T-cell (primary cell): ENCODE measurements around the gene IKZF1. TPM values are rescaled to one million over a fixed set of nuclear protein-coding genes. Genes with fewer than 3 reads are reported as not detected.

ENCODE experiments used
- ATAC-seq, 4 experiments: fragments of 200-7000 bp in 3 of 4; fragments of 150-1000 bp in 1 of 4; cut with Tn5 transposase; replicated peaks in 1 of 4; 1 replicate in 3 of 4; 2 replicates in 1 of 4; pipeline ENCODE4 v1.10.0; 2021; ENCODE audit warnings: moderate library complexity in 3 of 4, mild to moderate bottlenecking in 2 of 4, moderate number of reproducible peaks in 1 of 4
- CTCF ChIA-PET, 2 donors: fragments of 300-600 bp; sonication (Branson Sonifier 250); formaldehyde crosslinking; loops; one replicate each; lab custom pipeline; 2022; ENCODE audit warnings: antibody characterized with exemption in 2 of 2; lab: Charles Lee
- POLR2A ChIA-PET, 2 donors: fragments of 300-600 bp; sonication (Branson Sonifier 250); formaldehyde crosslinking; loops; one replicate each; lab custom pipeline; 2022; ENCODE audit warnings: antibody characterized with exemption in 2 of 2; lab: Charles Lee
- DNase-seq, 35 experiments: peaks; one replicate each; pipeline versions ENCODE4 v3.0.0 to v3.0.0-alpha.2; 2013 to 2023
- H3K27ac ChIP-seq: one replicate; pipeline ENCODE4 v1.5.1; 2013; ENCODE audit warnings: low read length
- H3K27me3 ChIP-seq, 2 experiments: replicated peaks in 1 of 2; 1 replicate in 1 of 2; 2 replicates in 1 of 2; pipeline versions ENCODE4 v1.6.1 to v1.7.0; 2013; ENCODE audit warnings: low read length in 1 of 2, mixed read lengths in 1 of 2; ENCODE audit not compliant: control insufficient read depth in 2 of 2, insufficient read depth in 2 of 2; ENCODE audit errors: extremely low read depth in 1 of 2
- H3K36me3 ChIP-seq, 2 donors: 1 replicate in 1 of 2; 2 replicates in 1 of 2; pipeline versions ENCODE4 v1.6.1 to v1.7.0; 2013; ENCODE audit warnings: low read length in 1 of 2; ENCODE audit not compliant: control insufficient read depth in 2 of 2, insufficient read depth in 1 of 2; ENCODE audit errors: extremely low read depth in 1 of 2
- H3K4me1 ChIP-seq, 2 experiments: 1 replicate in 1 of 2; 2 replicates in 1 of 2; pipeline versions ENCODE4 v1.6.1 to v1.7.0; 2013; ENCODE audit warnings: low read length in 2 of 2, mixed read lengths in 1 of 2; ENCODE audit not compliant: insufficient read depth in 2 of 2, control insufficient read depth in 1 of 2; ENCODE audit errors: extremely low read depth in 1 of 2
- H3K4me3 ChIP-seq, 2 donors: 1 replicate in 1 of 2; 2 replicates in 1 of 2; pipeline versions ENCODE4 v1.5.1 to v1.7.0; 2013; ENCODE audit warnings: mild to moderate bottlenecking in 2 of 2, low read length in 1 of 2, moderate library complexity in 1 of 2; ENCODE audit not compliant: control insufficient read depth in 1 of 2; ENCODE audit errors: extremely low read depth in 1 of 2
- H3K9me3 ChIP-seq: 2 replicates; pipeline ENCODE4 v1.7.0; 2013
- H3K27ac Mint-ChIP-seq, 2 donors: one replicate each; pipeline ENCODE4 v1.8.0; 2020 to 2021; ENCODE audit warnings: mild to moderate bottlenecking in 2 of 2, mixed read lengths in 2 of 2
- H3K27me3 Mint-ChIP-seq, 2 donors: one replicate each; pipeline ENCODE4 v1.8.0; 2021 to 2022; ENCODE audit warnings: mixed read lengths in 2 of 2
- H3K36me3 Mint-ChIP-seq: one replicate; pipeline ENCODE4 v1.8.0; 2021; ENCODE audit warnings: mixed read lengths
- H3K4me1 Mint-ChIP-seq, 3 donors: one replicate each; pipeline ENCODE4 v1.8.0; 2020 to 2022; ENCODE audit warnings: mixed read lengths in 3 of 3, mild to moderate bottlenecking in 1 of 3
- H3K4me3 Mint-ChIP-seq, 3 donors: one replicate each; pipeline ENCODE4 v1.8.0; 2020 to 2022; ENCODE audit warnings: mild to moderate bottlenecking in 3 of 3, mixed read lengths in 3 of 3, moderate library complexity in 3 of 3
- H3K9me3 Mint-ChIP-seq, 3 donors: one replicate each; pipeline ENCODE4 v1.8.0; 2020 to 2022; ENCODE audit warnings: mixed read lengths in 3 of 3
- WGBS: methylation state at CpG from one replicate; pipeline ENCODE4 v1.1.5; 2013; ENCODE audit warnings: missing lambda C conversion rate; ENCODE audit not compliant: insufficient coverage; 5-methylcytosine and 5-hydroxymethylcytosine counted together
- total RNA-seq, 35 experiments: library from RNA in 6 of 35; stranded (reverse) in 6 of 35; fragments of 120-200 nt in 1 of 35; gene quantifications; one replicate each; pipeline versions ENCODE4 v1.2.1 to v1.2.4 and lab custom pipeline; 2013 to 2026

The IKZF1 gene
- total RNA-seq, 5 donors from 2014 or later (not counting 1 experiment from before 2014, with no cell fraction given), result 429 to 525 (median 494) TPM

- H3K4me3 ChIP-seq, result no peak overlapping the region
- no peaks in the 10 kb centered on the region for H3K36me3 ChIP-seq
- H3K27ac ChIP-seq, result no peak overlapping the region
- no peaks in the 10 kb centered on the region for H3K27me3 ChIP-seq
- POLR2A ChIA-PET, result no interaction called here
- Mint-ChIP-seq H3K9me3 (no peaks in the 10 kb centered on the region), H3K27ac (no peak overlapping the region), H3K36me3 (no peaks in the 10 kb centered on the region), H3K4me1 (peaks cover 51 to 69% (median 53%) of the 10 kb centered on the region in 3 donors), H3K4me3 (no peak overlapping the region), H3K27me3 (no peaks in the 10 kb centered on the region)
- peaks cover 14 to 37% of the 10 kb centered on the region in 2 experiments for H3K4me1 ChIP-seq
- ATAC-seq (no peak), DNase-seq (no peak)
- H3K9me3 ChIP-seq, result no peaks in the 10 kb centered on the region
- 95% methylated on average over 6 of the region's 7 CpGs for WGBS
- CTCF ChIA-PET, result no interaction called here
These were observed 109.0 kb downstream of the IKZF1 start for GRCh38 chr7:50413561-50413960.

GRCh38 chr7:50415844-50416364 lies 111.4 kb downstream of the IKZF1 start:
- ChIA-PET CTCF (interaction anchor here in 1 of 2 donors (0.6 to 1.1 kb wide), 4 partner anchors 26 to 747 kb away, joined by 3 to 4 read pairs (median 3); no protein-coding TSS in a partner anchor), POLR2A (interaction anchor here in 1 of 2 donors (0.6 kb wide), 1 partner anchor 31 kb away, joined by 3 read pairs; no protein-coding TSS in a partner anchor)
- no peaks in the 10 kb centered on the region for H3K36me3 ChIP-seq
- H3K4me3 Mint-ChIP-seq, result peak overlapping the region; percentile 31 to 83 (median 45)
- H3K27me3 ChIP-seq, result no peaks in the 10 kb centered on the region
- H3K9me3 ChIP-seq, result no peaks in the 10 kb centered on the region
- H3K4me1 Mint-ChIP-seq, result peaks cover 29 to 47% (median 31%) of the 10 kb centered on the region in 3 donors
- 40% methylated on average over 1 of the region's 6 CpGs for WGBS
- H3K27ac ChIP-seq, result no peak overlapping the region
- H3K9me3 Mint-ChIP-seq, result no peaks in the 10 kb centered on the region
- H3K4me3 ChIP-seq, result no peak overlapping the region
- H3K27ac Mint-ChIP-seq, result peak overlapping the region; percentile 84 to 89
- no peak for DNase-seq
- no peaks in the 10 kb centered on the region for H3K36me3 Mint-ChIP-seq
- H3K27me3 Mint-ChIP-seq, result no peaks in the 10 kb centered on the region
- peaks cover 8 to 22% of the 10 kb centered on the region in 2 experiments for H3K4me1 ChIP-seq
- peak in 2 of 4 experiments; percentile 5 to 66 for ATAC-seq

GRCh38 chr7:50416527-50417182 lies 112.1 kb downstream of the IKZF1 start:
- Histone ChIP-seq H3K27me3 (no peaks in the 10 kb centered on the region), H3K27ac (no peak overlapping the region), H3K4me3 (no peak overlapping the region), H3K36me3 (no peaks in the 10 kb centered on the region), H3K4me1 (peaks cover 8 to 18% of the 10 kb centered on the region in 2 experiments), H3K9me3 (no peaks in the 10 kb centered on the region)
- DNase-seq, result no peak
- Mint-ChIP-seq H3K27ac (peak overlapping the region; percentile 84 to 89), H3K36me3 (no peaks in the 10 kb centered on the region), H3K9me3 (no peaks in the 10 kb centered on the region), H3K4me1 (peaks cover 24 to 39% (median 25%) of the 10 kb centered on the region in 3 donors), H3K27me3 (no peaks in the 10 kb centered on the region), H3K4me3 (peak overlapping the region; percentile 45 to 83 (median 51))
- CTCF ChIA-PET, result interaction anchor here (0.7 to 2.4 kb wide), 6 partner anchors 10 to 746 kb away, joined by 3 to 22 read pairs (median 4); no protein-coding TSS in a partner anchor
- 70% methylated on average over 3 of the region's 7 CpGs for WGBS
- no peak for ATAC-seq
- POLR2A ChIA-PET, result interaction anchor here in 1 of 2 donors (0.6 kb wide), 1 partner anchor 32 kb away, joined by 3 read pairs; no protein-coding TSS in a partner anchor

- ChIA-PET CTCF (interaction anchor here (0.6 to 2.8 kb wide), 24 partner anchors 8 to 327 kb away, joined by 3 to 22 read pairs (median 3); partner anchors contain the start of gene ZPBP (in 1 of the 2)), POLR2A (interaction anchor here in 1 of 2 donors (0.6 to 0.7 kb wide), 2 partner anchors 63 to 141 kb away, joined by 3 read pairs; no protein-coding TSS in a partner anchor)
- no peaks in the 10 kb centered on the region for H3K36me3 ChIP-seq
- Mint-ChIP-seq H3K4me1 (peaks cover 24 to 34% (median 25%) of the 10 kb centered on the region in 3 donors), H3K27me3 (no peaks in the 10 kb centered on the region), H3K9me3 (no peaks in the 10 kb centered on the region), H3K27ac (no peak overlapping the region), H3K36me3 (no peaks in the 10 kb centered on the region), H3K4me3 (no peak overlapping the region)
- peaks cover 8 to 18% of the 10 kb centered on the region in 2 experiments for H3K4me1 ChIP-seq
- H3K27me3 ChIP-seq, result no peaks in the 10 kb centered on the region
- no peaks in the 10 kb centered on the region for H3K9me3 ChIP-seq
- 22% methylated on average over 2 of the region's 4 CpGs for WGBS
- ATAC-seq (peak; percentile 84 to 92 (median 90)), DNase-seq (peak; percentile 28 to 84 (median 56))
- no peak overlapping the region for H3K27ac ChIP-seq
- no peak overlapping the region for H3K4me3 ChIP-seq
These were observed 113.6 kb downstream of the IKZF1 start for GRCh38 chr7:50418086-50418515.

- POLR2A ChIA-PET, result interaction anchor here in 1 of 2 donors (0.6 kb wide), 1 partner anchor 63 kb away, joined by 3 read pairs; no protein-coding TSS in a partner anchor
- no peak for DNase-seq
These were observed 114.2 kb downstream of the IKZF1 start for GRCh38 chr7:50418526-50419290.

More at GRCh38 chr7:50418526-50419290, 114.2 kb downstream of the IKZF1 start:
- Histone ChIP-seq H3K27me3 (no peaks in the 10 kb centered on the region), H3K27ac (no peak overlapping the region), H3K36me3 (no peaks in the 10 kb centered on the region), H3K9me3 (no peaks in the 10 kb centered on the region), H3K4me3 (no peak overlapping the region), H3K4me1 (peaks cover 8 to 18% of the 10 kb centered on the region in 2 experiments)
- CTCF ChIA-PET, result interaction anchor here (0.7 to 3.6 kb wide), 21 partner anchors 8 to 327 kb away, joined by 3 to 22 read pairs (median 4); partner anchors contain the start of gene ZPBP (in 1 of the 2)
- H3K4me3 Mint-ChIP-seq, result no peak overlapping the region
- WGBS, result 84% methylated on average over 10 of the region's 14 CpGs
- no peaks in the 10 kb centered on the region for H3K27me3 Mint-ChIP-seq
- no peaks in the 10 kb centered on the region for H3K36me3 Mint-ChIP-seq
- H3K27ac Mint-ChIP-seq, result no peak overlapping the region
- peaks cover 24 to 34% (median 25%) of the 10 kb centered on the region in 3 donors for H3K4me1 Mint-ChIP-seq
- no peak for ATAC-seq
- H3K9me3 Mint-ChIP-seq, result no peaks in the 10 kb centered on the region
